GM13976 (cell line): ENCODE measurements around the gene ADD1.
"Not testable (repeated sequence)": the region's sequence is repeated elsewhere in the genome, so short reads cannot be mapped to it uniquely, and the experiment has no call there.

Experiments
- DNase-seq: peaks from one replicate; pipeline ENCODE4 v3.0.0; 2012; ENCODE audit warnings: low spot score
- CTCF ChIP-seq: IDR thresholded peaks from 2 replicates; pipeline ENCODE4 v1.5.1; 2012; ENCODE audit warnings: borderline replicate concordance, mild to moderate bottlenecking; ENCODE audit not compliant: insufficient read depth; ENCODE audit errors: extremely low read depth, missing control alignments, control extremely low read depth
- in situ Hi-C: fragments of 300-500 bp; cut with MboI; formaldehyde crosslinking; loops from one replicate; pipeline ENCODE4 v1.12.0; 2022; ENCODE audit warnings: low sequenced_read_pairs, mixed read lengths, inconsistent platforms; ENCODE audit not compliant: unreplicated experiment

The ADD1 gene

DNA sequence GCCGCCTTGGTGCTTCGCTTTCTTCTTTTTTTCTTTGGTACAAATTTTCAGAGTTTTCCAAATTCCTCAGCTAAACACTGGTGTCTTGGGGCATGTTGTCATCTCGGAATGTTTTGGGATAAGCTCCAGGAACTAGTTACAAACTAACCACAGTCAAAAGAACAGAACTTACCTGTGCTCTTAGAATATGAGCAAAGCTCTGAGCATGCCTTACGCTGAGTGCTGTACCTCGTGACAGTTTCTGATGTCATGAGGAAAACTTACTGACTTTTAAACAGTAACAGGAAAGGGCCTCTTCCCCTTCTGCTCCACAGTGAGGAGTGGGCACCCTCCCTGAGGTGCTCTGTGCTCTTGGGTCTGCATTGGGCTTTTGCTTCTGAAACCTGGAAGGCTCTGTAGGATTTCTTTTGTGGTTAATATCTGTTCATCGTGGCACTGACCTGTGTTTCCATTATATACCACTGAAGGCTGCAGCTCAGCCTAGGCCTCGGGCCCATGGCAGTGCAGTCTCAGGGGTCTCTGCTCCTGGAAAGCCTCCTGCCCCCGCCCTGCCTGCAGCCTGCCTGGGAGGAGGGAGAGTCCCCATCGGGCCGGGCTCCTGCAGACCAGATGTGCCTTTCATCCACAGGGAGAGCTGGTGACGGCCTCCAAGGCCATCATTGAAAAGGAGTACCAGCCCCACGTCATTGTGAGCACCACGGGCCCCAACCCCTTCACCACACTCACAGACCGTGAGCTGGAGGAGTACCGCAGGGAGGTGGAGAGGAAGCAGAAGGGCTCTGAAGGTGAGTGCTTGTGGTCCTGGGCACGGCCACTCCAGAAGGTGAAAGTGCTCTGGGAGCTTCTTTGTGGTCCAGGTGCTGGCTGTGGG lies 70.8 kb downstream of the ADD1 start:
- TF ChIP-seq CTCF: no peak
- peak; percentile 58 for DNase-seq
- in situ Hi-C loops: no loop called here

DNA sequence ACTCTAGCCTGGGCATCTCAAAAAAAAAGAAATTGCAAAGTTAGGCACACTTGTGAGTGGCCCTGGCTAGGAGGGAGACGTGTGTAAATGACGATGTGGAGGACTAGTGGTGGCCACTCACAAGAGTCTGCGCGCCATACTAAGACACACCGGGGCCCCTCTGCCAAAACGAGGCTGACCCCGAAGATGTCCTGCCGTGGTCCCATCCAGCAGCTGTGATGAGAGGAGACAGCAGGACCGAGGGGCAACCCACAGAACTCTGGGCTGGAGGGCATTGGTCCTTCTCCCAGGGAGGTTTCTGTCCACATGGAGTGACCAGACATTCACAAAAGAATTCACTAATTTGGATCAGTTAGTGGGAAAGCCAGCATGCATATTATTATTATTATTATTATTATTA lies 72.1 kb downstream of the ADD1 start:
- TF ChIP-seq CTCF: no peak
- in situ Hi-C loops: no loop called here
- DNase-seq: no peak

GRCh38 chr4:2916696-2917095 lies 73.1 kb downstream of the ADD1 start:
- in situ Hi-C loops, DNase-seq: not testable (repeated sequence)

- in situ Hi-C loops, DNase-seq: not testable (repeated sequence)
Measured at GRCh38 chr4:2918300-2918699, 74.7 kb downstream of the ADD1 start.

GRCh38 chr4:2918714-2919113 lies 75.1 kb downstream of the ADD1 start:
- in situ Hi-C loops, DNase-seq: not testable (repeated sequence)

DNA sequence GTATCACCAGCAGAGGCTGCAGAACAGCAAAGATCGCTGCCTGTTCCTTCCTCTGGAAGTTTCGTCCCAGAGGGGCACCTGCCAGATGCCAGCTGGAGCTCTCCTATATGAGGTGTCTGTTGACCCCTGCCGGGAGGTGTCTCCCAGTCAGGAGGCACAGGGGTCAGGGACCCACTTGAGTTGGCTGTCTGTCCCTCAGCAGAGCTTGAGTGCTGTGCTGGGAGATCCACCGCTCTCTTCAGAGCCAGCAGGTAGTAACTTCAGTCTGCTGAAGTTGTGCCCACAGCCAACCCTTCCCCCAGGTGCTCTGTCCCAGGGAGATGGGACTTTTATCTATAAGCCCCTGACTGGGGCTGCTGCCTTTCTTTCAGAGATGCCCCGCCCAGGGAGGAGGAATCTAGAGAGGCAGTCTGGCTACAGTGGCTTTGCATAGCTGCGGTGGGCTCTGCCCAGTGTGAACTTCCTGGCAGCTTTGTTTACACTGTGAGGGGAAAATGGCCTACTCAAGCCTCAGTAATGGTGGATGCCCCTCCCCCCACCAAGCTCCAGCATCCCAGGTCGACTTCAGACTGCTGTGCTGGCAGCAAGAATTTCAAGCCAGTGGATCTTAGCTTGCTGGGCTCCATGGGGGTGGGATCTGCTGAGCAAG lies 78.9 kb downstream of the ADD1 start:
- DNase-seq, in situ Hi-C loops: not testable (repeated sequence)

DNA sequence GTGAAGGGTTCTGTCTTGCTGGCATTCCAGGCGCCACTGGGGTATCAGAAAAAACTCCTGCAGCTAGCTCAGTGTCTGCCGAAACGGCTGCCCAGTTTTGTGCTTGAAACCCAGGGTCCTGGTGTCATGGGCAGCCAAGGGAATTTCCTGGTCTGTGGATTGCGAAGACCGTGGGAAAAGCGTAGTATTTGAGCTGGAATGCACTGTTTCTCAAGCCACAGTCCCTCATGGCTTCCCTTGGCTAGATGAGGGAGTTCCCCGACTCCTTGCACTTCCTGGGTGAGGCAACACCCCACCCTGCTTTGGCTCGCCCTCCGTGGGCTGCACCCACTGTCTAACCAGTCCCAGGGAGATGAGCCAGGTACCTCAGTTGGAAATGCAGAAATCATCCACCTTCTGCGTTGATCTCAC lies 79.5 kb downstream of the ADD1 start:
- no peak for TF ChIP-seq CTCF
- no peak for DNase-seq
- in situ Hi-C loops: no loop called here

DNA sequence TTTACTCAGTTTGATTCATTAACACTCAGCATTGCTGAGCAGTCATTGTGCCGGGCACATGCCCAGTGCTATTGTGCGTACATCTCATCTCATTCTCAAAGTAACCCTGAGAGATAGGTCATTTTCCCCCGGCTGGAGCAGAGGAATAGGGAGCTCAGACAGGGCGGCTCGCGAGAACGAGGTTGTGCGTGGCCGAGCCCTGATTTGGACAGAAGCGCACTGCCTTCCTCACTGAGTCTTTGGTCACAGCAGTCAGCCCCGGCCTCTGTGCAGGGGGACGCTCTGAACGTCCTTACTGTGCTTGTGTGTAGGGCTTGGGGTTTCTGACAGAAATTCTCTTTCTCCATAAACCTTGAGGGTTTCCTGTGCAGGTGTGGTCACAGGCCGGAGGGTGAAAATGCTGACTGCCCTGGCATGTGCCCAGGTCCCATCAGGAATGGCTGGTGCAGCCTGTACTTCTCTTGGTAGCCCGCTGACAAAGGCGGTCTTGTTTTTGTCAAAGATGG lies 80.1 kb downstream of the ADD1 start:
- TF ChIP-seq CTCF: no peak
- in situ Hi-C loops: no loop called here
- DNase-seq: no peak
